Measurements from ENCODE around the gene COL5A2. TPM values are rescaled to one million over a fixed set of nuclear protein-coding genes. Genes with fewer than 3 reads are reported as not detected.

COL5A2 gene
- total and polyA plus RNA-seq, 9 of the 15 experiments (the other 6 are each of a cell fraction or from before 2014, with no cell fraction given) = 0.01 to 0.54 (median 0.19) TPM

DNA sequence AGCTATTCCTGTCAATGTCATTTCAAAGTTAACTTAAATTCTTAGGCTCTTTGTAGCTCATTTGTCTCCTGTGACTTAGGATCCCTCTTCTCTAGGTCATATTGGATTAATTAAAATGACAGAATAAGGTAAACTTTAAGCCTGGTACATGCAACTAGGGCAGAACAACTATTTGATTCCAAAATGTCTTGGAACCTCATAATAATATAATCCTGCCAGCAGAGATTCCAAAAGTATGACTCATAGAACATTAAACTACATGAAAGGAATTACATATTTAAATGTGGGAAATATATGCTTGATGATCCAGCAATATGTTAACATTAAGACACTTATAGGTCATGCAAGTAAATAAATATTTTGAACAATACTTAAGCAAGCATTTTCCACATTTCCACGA is 142.0 kb downstream of the COL5A2 start:
- CTCF ChIA-PET (ENCODE audit: low intra/inter-chr PET ratio) = no interaction called here
- H3K9ac ChIP-seq (ENCODE audit: insufficient read depth in 1 of 2, low read depth in 2 of 2, low read length in 2 of 2) = no peak overlapping the region

More for the DNA sequence above, 142.0 kb downstream of the COL5A2 start:
- no peaks in the 10 kb centered on the region for H3K4me1 ChIP-seq (replicated peaks in 1 of 2; ENCODE audit: control insufficient read depth in 2 of 2, insufficient read depth in 2 of 2, low read length in 2 of 2)
- no peaks in the 10 kb centered on the region for H3K27me3 ChIP-seq (ENCODE audit: control insufficient read depth in 2 of 2, insufficient read depth in 2 of 2, low read length in 2 of 2)
- H3K36me3 ChIP-seq (ENCODE audit: control insufficient read depth, insufficient read depth, low read length) = no peaks in the 10 kb centered on the region
- no peaks in the 10 kb centered on the region for H3K9me3 ChIP-seq (replicated peaks; ENCODE audit: control insufficient read depth, insufficient read depth, low read depth, low read length)
- H3K4me3 ChIP-seq = no peak overlapping the region
- POLR2A ChIA-PET = no interaction called here
- no peak for DNase-seq (ENCODE audit: extremely low read depth in 1 of 4, low spot score in 3 of 4)
- H3K9me1 ChIP-seq (ENCODE audit: control insufficient read depth, insufficient read depth, low read length) = no peaks in the 10 kb centered on the region
- no peak for FAIRE-seq
- no peak for TF ChIP-seq KLF13 (tag; IDR thresholded peaks at IDR 0.05; ENCODE audit: borderline replicate concordance, low read depth)
- no peak for TF ChIP-seq SRSF3 (IDR thresholded peaks at IDR 0.05; ENCODE audit: insufficient read depth, low read length)
- TF ChIP-seq XRCC4 (IDR thresholded peaks at IDR 0.05; ENCODE audit: extremely low read depth, insufficient read depth, insufficient read length) = no peak
- TF ChIP-seq, protein P1, sequence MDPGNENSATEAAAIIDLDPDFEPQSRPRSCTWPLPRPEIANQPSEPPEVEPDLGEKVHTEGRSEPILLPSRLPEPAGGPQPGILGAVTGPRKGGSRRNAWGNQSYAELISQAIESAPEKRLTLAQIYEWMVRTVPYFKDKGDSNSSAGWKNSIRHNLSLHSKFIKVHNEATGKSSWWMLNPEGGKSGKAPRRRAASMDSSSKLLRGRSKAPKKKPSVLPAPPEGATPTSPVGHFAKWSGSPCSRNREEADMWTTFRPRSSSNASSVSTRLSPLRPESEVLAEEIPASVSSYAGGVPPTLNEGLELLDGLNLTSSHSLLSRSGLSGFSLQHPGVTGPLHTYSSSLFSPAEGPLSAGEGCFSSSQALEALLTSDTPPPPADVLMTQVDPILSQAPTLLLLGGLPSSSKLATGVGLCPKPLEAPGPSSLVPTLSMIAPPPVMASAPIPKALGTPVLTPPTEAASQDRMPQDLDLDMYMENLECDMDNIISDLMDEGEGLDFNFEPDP (CRISPR knock-in tag; IDR thresholded peaks at IDR 0.05) = no peak
- TF ChIP-seq, protein P2, sequence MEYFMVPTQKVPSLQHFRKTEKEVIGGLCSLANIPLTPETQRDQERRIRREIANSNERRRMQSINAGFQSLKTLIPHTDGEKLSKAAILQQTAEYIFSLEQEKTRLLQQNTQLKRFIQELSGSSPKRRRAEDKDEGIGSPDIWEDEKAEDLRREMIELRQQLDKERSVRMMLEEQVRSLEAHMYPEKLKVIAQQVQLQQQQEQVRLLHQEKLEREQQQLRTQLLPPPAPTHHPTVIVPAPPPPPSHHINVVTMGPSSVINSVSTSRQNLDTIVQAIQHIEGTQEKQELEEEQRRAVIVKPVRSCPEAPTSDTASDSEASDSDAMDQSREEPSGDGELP (CRISPR knock-in tag; IDR thresholded peaks at IDR 0.05; ENCODE audit: borderline replicate concordance) = no peak
- no peak for TF ChIP-seq ZNF197 (CRISPR knock-in tag; IDR thresholded peaks at IDR 0.05; ENCODE audit: low read depth)
- TF ChIP-seq ZNF121 (CRISPR knock-in tag; conservative IDR thresholded peaks at IDR 0.05) = no peak
- no peak for TF ChIP-seq NCOR1 (IDR thresholded peaks at IDR 0.05)
- TF ChIP-seq STAT5A (IDR thresholded peaks at IDR 0.05; ENCODE audit: borderline replicate concordance, low read length) = no peak
- no peak for TF ChIP-seq ZNF444 (CRISPR knock-in tag; IDR thresholded peaks at IDR 0.05)
- no peak for TF ChIP-seq ZNF780A (CRISPR knock-in tag; IDR thresholded peaks at IDR 0.05)
- no peak for TF ChIP-seq PRMT5 (CRISPR knock-in tag; IDR thresholded peaks at IDR 0.05)
- TF ChIP-seq ZNF507 (tag; conservative IDR thresholded peaks at IDR 0.05) = no peak
- no peak overlapping the region for H2AFZ ChIP-seq (ENCODE audit: low read depth, low read length)
- no peak for ATAC-seq
- no peaks in the 10 kb centered on the region for H4K20me1 ChIP-seq (replicated peaks; ENCODE audit: control insufficient read depth, insufficient read depth, low read length)
- WGBS (ENCODE audit: insufficient coverage, low coverage, missing lambda C conversion rate) = 0% methylated on average over 1 of the region's 1 CpG
- in situ Hi-C loops (cut with MboI) (no loop called here), intact Hi-C loops (cut with micrococcal nuclease) (no loop called here)
- no TSS peak for BruUV-seq (replicated peaks)
- H3K79me2 ChIP-seq (ENCODE audit: control insufficient read depth, insufficient read depth, low read length) = no peaks in the 10 kb centered on the region
- H3K27ac ChIP-seq (ENCODE audit: extremely low read depth, low read depth, low read length) = no peak overlapping the region
- H3K4me2 ChIP-seq (ENCODE audit: insufficient read depth, low read length) = no peak overlapping the region
